Measurements from ENCODE around the gene BLTP1.

Gene BLTP1

DNA sequence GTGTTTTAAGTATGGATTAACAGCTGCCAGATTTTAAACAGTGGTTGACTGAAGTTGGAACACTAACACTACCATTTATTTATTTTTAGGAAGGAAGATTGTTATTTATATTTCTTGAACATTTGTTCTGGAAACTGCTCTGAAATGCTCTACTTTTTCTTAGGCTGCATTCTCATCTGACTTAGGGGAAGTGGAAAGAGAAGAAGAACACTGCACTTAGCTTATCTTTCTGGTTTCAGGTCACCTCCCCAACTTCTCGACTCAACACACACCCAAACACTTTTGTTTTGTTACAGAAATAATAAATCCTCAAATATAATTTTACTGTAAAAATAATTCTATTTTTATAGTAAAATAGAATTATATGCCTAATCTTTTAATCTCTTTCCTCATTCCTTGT lies 18.6 kb downstream of the BLTP1 start:
- no peak for DNase-seq

DNA sequence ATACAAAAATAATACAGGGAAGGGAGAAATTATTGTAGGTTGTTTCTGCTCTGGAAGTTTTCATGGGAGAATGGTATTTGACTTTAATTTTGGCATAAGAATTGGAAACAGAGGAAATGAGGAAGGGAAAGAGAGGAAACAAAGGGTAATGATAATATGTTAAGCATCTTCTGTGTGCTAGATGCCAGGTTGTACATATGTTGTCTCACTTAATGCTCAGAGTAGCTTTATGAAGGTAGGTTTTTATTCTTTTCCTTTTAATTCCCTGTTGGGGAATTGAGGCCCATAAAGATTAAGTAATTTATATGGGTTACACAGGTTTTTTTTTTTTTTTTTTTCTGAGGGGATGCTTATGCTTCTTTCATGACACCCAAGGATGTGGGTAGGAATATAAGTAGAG lies 19.2 kb downstream of the BLTP1 start:
- no peak for DNase-seq

DNA sequence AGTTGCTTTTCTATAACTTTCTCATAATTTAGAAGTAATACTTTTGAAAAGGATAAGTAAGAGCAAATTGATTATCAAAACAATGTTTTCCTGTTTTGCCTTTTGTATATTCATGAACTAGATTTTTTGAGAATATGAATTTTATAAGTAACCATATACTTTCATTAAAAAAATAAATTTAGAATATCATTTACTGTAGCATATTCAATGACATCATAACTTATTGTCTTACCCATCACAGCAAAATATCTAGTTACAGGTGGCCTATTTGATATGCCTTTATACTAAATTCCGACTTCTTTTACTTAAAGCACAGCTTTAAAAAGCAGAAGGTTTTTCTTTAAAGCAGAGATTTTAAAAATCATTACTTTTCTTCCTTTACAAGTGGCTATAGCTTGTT lies 20.1 kb downstream of the BLTP1 start:
- no peak for DNase-seq

DNA sequence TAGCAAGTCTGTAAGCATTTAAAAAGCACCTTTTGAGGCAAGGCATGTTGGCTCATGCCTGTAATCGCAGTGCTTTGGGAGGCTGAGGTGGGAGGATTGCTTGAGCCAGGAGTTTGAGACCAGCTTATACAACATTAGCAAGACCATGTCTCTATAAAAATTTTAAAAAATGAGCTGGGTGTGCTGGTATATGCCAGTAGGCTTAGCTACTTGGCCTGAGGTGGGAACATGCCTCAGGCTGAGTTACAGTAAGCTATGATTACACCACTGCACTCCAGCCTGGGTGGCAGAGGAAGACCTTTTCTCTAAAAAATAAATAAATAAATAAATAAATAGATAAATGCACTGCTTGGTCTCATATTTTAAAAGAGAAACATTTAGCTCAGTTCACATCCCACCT lies 26.8 kb downstream of the BLTP1 start:
- no peak for DNase-seq

DNA sequence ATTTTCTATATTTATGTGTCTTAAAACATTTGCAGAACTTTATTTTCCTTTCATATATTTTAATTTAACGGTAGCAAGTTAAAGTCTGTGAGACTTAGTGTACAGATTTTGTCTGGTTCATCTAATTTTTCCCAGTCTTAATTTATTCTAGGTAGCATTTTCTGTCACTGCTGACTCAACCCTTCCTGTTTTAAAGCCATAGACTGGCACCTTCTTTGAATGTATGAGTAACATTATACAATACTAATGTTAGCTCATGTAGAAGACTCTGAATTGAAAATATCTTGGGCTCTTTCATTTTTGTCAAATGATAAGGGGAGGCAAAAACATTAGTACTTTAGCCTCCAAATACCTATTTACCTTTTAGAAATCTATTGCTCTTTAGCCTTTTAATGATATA lies 43.6 kb downstream of the BLTP1 start:
- DNase-seq, result no peak

Data from hippocampal formation (tissue), 2 donors.